ENCODE data around the gene EML6. TPM values are rescaled to one million over a fixed set of nuclear protein-coding genes. Genes with fewer than 3 reads are reported as not detected.
"Not testable (repeated sequence)": the region's sequence is repeated elsewhere in the genome, so short reads cannot be mapped to it uniquely, and the experiment has no call there.

EML6 gene
- total RNA-seq, 2 experiments from 2014 or later, result 0.95 to 1.8 TPM

GRCh38 chr2:54873236-54873635, 149.8 kb downstream of the EML6 start:
- H3K36me3 Mint-ChIP-seq (ENCODE audit: low read depth); H3K4me1 Mint-ChIP-seq; POLR2A ChIA-PET; H3K27me3 Mint-ChIP-seq; DNase-seq; CTCF ChIA-PET; H3K4me3 Mint-ChIP-seq; H3K9me3 Mint-ChIP-seq; H3K27ac Mint-ChIP-seq: not testable (repeated sequence)

DNA sequence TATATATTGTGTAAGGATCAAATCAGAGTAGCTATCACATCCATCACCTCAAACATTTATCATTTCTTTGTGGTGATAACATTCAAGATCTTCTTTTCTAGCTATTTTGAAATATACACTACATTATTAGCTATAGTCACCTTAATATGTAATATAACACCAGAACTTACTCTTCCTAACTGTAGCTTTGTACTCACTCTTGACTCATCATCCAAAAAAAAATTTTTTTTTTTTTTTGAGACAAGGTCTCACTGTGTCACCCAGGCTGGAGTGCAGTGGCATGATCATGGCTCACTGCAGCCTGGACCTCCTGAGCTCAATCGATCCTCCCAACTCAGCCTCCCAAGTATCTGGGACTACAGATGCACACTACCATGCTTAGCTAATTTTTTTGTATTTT, 153.3 kb downstream of the EML6 start:
- Mint-ChIP-seq H3K9me3 (no peaks in the 10 kb centered on the region), H3K4me1 (no peaks in the 10 kb centered on the region), H3K27ac (no peak overlapping the region), H3K4me3 (no peak overlapping the region), H3K36me3 (ENCODE audit: low read depth) (no peaks in the 10 kb centered on the region), H3K27me3 (peaks cover 4% of the 10 kb centered on the region)
- POLR2A ChIA-PET, result no interaction called here
- no peak for DNase-seq
- CTCF ChIA-PET, result no interaction called here

GRCh38 chr2:54878182-54878581, 154.7 kb downstream of the EML6 start:
- POLR2A ChIA-PET, result no interaction called here
- H3K27ac Mint-ChIP-seq, result no peak overlapping the region
- no peak overlapping the region for H3K4me3 Mint-ChIP-seq
- DNase-seq, result no peak
- H3K9me3 Mint-ChIP-seq, result no peaks in the 10 kb centered on the region
- no peaks in the 10 kb centered on the region for H3K36me3 Mint-ChIP-seq (ENCODE audit: low read depth)
- no peaks in the 10 kb centered on the region for H3K4me1 Mint-ChIP-seq
- peaks cover 4% of the 10 kb centered on the region for H3K27me3 Mint-ChIP-seq
- CTCF ChIA-PET, result no interaction called here

DNA sequence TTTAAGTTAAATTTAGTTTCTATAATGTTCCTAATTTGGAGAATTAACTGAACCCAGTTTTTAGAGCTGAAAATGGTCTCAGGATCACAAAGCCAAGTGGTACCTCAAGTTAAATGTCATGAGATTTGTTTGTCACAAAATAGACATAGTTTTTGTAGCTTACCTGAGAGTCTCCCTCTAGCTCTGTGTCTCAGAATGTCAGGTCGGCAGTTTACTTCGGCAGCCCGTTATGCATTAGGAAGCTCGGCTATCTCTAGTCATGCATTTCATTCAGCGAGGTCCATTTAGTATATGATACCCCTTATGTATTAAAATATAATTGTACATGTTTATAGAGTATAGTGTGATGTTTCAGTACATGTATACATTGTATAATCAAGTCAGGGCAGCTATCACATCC, 155.6 kb downstream of the EML6 start:
- Mint-ChIP-seq H3K36me3 (ENCODE audit: low read depth) (no peaks in the 10 kb centered on the region), H3K27ac (no peak overlapping the region), H3K27me3 (peaks cover 4% of the 10 kb centered on the region), H3K4me3 (no peak overlapping the region), H3K9me3 (no peaks in the 10 kb centered on the region), H3K4me1 (no peaks in the 10 kb centered on the region)
- no peak for DNase-seq
- POLR2A ChIA-PET, result no interaction called here
- CTCF ChIA-PET, result no interaction called here

DNA sequence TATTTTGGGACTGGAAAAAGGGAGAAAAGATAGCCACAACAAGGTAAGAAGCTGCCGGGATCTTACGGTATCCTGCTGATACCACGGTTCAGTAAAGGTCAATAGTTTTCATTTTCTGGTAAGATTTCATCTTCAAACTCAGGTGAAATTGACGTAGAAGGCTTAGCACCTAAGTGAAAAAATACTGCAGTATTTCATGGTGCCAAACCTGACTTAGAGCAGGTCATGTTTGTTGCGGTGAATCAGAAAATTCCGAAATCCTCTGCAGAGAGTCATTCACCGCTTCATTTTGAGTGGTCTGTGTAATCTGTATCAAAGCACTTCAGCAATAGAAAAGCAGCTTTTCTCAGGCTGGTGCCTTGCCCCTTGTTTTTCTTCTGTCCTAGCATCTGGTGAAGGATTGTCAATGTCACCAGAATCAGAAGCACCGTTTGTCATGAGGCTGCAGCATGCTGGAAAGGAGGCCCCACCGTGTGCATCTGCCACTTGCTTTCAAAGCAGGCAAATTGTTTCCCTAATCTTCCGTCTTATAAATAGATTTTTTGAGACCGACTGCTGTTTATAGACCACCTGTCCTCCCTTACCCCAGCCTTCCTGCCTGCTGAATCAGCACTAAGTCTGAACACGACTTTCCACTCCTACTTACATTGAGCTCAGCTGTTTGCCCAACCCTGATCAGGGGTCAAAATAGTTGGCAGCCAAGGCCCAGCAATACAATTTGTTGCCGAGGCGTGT, 156.3 kb downstream of the EML6 start:
- POLR2A ChIA-PET, result no interaction called here
- no peak overlapping the region for H3K27ac Mint-ChIP-seq
- no peak overlapping the region for H3K4me3 Mint-ChIP-seq
- CTCF ChIA-PET, result no interaction called here
- H3K27me3 Mint-ChIP-seq, result peaks cover 4% of the 10 kb centered on the region
- no peaks in the 10 kb centered on the region for H3K4me1 Mint-ChIP-seq
- H3K36me3 Mint-ChIP-seq (ENCODE audit: low read depth), result no peaks in the 10 kb centered on the region
- no peak for DNase-seq
- H3K9me3 Mint-ChIP-seq, result no peaks in the 10 kb centered on the region

- POLR2A ChIA-PET, result no interaction called here
- no peaks in the 10 kb centered on the region for H3K36me3 Mint-ChIP-seq (ENCODE audit: low read depth)
- no peak overlapping the region for H3K27ac Mint-ChIP-seq
These were observed 157.0 kb downstream of the EML6 start for GRCh38 chr2:54880428-54880827.

DNA sequence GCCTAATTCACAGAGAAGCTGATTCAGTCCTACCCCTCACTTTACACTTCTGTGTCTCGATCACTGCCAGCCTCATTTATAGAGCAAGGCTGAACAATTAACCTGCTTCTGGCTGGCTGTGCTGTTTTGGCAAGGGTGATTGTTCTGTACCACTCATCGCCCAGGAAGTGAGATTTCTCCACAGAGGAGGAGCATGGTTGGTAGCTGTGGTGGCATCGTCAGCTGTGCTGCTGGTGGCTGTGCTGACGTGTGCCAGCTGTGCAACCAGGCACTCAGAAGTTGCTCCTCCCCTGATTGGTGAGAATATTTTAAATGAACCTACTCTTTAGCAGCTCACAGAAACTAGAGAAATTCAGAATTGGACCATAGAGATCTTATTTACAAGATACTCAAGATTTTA, 158.3 kb downstream of the EML6 start:
- no peaks in the 10 kb centered on the region for H3K4me1 Mint-ChIP-seq
- no peak overlapping the region for H3K4me3 Mint-ChIP-seq
- peaks cover 2% of the 10 kb centered on the region for H3K27me3 Mint-ChIP-seq
- no peak for DNase-seq
- H3K36me3 Mint-ChIP-seq (ENCODE audit: low read depth), result no peaks in the 10 kb centered on the region
- H3K27ac Mint-ChIP-seq, result no peak overlapping the region
- ChIA-PET POLR2A (no interaction called here), CTCF (interaction anchor here (1.3 kb wide), 1 partner anchor 43 kb away, joined by 3 read pairs; no protein-coding TSS in a partner anchor)
- H3K9me3 Mint-ChIP-seq, result no peaks in the 10 kb centered on the region

More at GRCh38 chr2:54880428-54880827, 157.0 kb downstream of the EML6 start:
- Mint-ChIP-seq H3K9me3 (no peaks in the 10 kb centered on the region), H3K4me1 (no peaks in the 10 kb centered on the region), H3K27me3 (peaks cover 4% of the 10 kb centered on the region), H3K4me3 (no peak overlapping the region)
- CTCF ChIA-PET, result no interaction called here
- DNase-seq, result no peak

- no peak overlapping the region for H3K27ac Mint-ChIP-seq
- ChIA-PET CTCF (no interaction called here), POLR2A (interaction anchor here (0.7 kb wide), 1 partner anchor 20 kb away, joined by 3 read pairs; no protein-coding TSS in a partner anchor)
- no peak overlapping the region for H3K4me3 Mint-ChIP-seq
- H3K27me3 Mint-ChIP-seq, result peaks cover 2% of the 10 kb centered on the region
- no peaks in the 10 kb centered on the region for H3K9me3 Mint-ChIP-seq
- no peaks in the 10 kb centered on the region for H3K36me3 Mint-ChIP-seq (ENCODE audit: low read depth)
- no peak for DNase-seq
- no peaks in the 10 kb centered on the region for H3K4me1 Mint-ChIP-seq
These were observed 162.4 kb downstream of the EML6 start for GRCh38 chr2:54885891-54886290.

DNA sequence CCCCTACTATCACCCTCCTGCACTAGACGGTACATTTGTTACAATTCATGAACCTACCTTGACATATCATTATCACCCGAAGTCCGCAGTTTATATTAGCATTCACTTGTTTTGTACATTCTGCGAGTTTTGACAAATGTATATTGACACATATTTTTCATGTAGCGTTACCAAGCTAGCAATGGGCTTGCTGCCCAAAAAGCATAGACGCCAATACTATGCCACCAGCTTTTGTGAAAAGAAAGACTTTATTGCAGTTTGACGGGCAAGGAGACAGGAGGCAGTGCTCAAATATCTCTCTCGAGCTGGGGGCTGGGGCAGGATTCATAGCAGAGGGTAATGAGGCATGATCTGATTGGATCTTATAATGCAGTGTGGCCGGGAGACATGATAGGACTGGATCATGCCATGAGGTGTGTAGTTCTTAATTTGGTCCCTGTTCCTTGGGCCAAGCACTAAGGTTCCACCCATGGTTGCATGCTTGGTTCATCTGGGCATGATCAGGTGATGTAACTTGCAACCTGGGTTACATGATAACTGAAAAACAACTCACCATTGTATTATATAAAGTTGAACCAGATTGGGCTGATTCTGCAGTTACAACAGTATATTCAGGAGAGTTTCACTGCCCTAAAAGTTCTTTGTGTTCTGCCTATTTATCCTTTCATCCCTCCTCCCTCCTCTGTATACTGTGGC, 164.5 kb downstream of the EML6 start:
- Mint-ChIP-seq H3K36me3 (ENCODE audit: low read depth) (no peaks in the 10 kb centered on the region), H3K4me1 (no peaks in the 10 kb centered on the region), H3K27me3 (peaks cover 2% of the 10 kb centered on the region), H3K4me3 (no peak overlapping the region), H3K9me3 (no peaks in the 10 kb centered on the region), H3K27ac (no peak overlapping the region)
- CTCF ChIA-PET, result no interaction called here
- POLR2A ChIA-PET, result no interaction called here
- DNase-seq, result no peak

DNA sequence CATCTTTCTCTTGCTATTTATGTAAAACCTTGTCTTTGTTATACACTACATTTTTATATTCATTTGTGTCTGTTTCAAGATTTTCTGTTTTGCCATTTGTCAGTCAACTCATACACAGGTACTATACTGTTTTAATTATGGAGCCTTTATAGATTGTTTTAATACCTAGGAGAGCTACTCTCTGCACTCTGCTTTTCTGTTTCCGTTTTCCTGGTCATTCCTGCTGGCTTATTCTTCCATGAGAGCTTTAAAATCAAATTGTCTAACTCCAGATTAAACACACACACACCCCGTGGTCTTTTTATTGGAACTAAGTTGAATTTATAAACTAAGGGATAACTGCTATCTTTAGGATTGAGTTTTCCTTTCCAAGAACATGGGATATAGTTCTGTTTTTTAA, 165.6 kb downstream of the EML6 start:
- H3K4me1 Mint-ChIP-seq, result no peaks in the 10 kb centered on the region
- H3K9me3 Mint-ChIP-seq, result no peaks in the 10 kb centered on the region
- ChIA-PET CTCF (no interaction called here), POLR2A (no interaction called here)
- no peak overlapping the region for H3K4me3 Mint-ChIP-seq
- H3K27ac Mint-ChIP-seq, result no peak overlapping the region
- peaks cover 2% of the 10 kb centered on the region for H3K27me3 Mint-ChIP-seq
- H3K36me3 Mint-ChIP-seq (ENCODE audit: low read depth), result no peaks in the 10 kb centered on the region
- no peak for DNase-seq

DNA sequence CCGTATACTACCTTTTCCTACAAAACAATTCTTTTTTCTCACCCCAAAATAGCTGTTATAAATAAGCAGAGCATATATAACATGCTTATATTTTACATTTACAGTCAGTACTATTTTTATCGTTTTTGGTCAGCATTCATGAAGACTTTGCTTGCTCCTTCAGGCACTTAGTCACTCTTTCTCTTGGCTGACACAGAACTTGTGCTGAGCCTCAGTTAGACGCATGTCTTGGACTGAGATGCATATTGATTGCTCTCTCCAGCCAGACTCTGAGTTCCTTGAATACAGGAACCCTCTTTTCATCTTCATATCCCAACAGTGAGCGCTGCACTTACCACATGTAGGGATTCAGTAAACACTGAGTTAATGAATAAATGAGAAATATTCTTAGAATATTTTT, 168.4 kb downstream of the EML6 start:
- POLR2A ChIA-PET, result no interaction called here

DNA sequence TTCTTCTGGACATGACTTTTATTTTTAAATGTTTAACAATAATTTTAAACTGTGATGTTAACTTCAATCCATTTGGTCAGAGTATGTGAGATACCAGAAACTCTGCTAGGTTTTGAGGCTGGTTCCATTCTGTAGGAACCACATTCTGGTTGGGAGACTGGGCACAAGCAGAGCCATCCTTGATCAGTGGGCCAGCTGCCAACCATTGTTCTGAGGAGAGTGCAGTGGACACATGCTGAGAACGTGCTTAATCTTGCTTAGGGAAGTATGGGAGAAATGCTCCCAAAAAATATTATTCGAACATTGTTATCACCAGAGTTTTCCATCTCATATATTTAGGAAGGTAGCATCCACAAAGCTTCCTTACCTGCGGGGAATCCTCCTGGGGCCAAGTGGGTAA, 171.0 kb downstream of the EML6 start:
- POLR2A ChIA-PET, result no interaction called here

More for the DNA sequence above, 168.4 kb downstream of the EML6 start:
- Mint-ChIP-seq H3K36me3 (ENCODE audit: low read depth) (no peaks in the 10 kb centered on the region), H3K4me3 (no peak overlapping the region), H3K4me1 (no peaks in the 10 kb centered on the region), H3K9me3 (peaks cover 2% of the 10 kb centered on the region), H3K27me3 (peaks cover 2% of the 10 kb centered on the region), H3K27ac (no peak overlapping the region)
- no peak for DNase-seq
- CTCF ChIA-PET, result interaction anchor here (1.6 kb wide), 1 partner anchor 8 kb away, joined by 5 read pairs; no protein-coding TSS in a partner anchor

GRCh38 chr2:54895730-54896129, 172.3 kb downstream of the EML6 start:
- ChIA-PET CTCF (no interaction called here), POLR2A (no interaction called here)
- Mint-ChIP-seq H3K27me3 (no peaks in the 10 kb centered on the region), H3K4me1 (peaks cover 9% of the 10 kb centered on the region), H3K27ac (no peak overlapping the region), H3K9me3 (peaks cover 2% of the 10 kb centered on the region), H3K4me3 (no peak overlapping the region), H3K36me3 (ENCODE audit: low read depth) (no peaks in the 10 kb centered on the region)
- no peak for DNase-seq

More for the DNA sequence above, 171.0 kb downstream of the EML6 start:
- H3K27me3 Mint-ChIP-seq, result peaks cover 2% of the 10 kb centered on the region
- H3K27ac Mint-ChIP-seq, result no peak overlapping the region
- H3K4me1 Mint-ChIP-seq, result peaks cover 9% of the 10 kb centered on the region
- H3K9me3 Mint-ChIP-seq, result peaks cover 2% of the 10 kb centered on the region
- no peak for DNase-seq
- no peak overlapping the region for H3K4me3 Mint-ChIP-seq
- CTCF ChIA-PET, result no interaction called here
- H3K36me3 Mint-ChIP-seq (ENCODE audit: low read depth), result no peaks in the 10 kb centered on the region
